HepG2 (cell line): ENCODE measurements around the gene PEPD. TPM values are rescaled to one million over a fixed set of nuclear protein-coding genes. Genes with fewer than 3 reads are reported as not detected.

Source experiments
- ATAC-seq: fragments of 200-7000 bp; cut with Tn5 transposase; 3 replicates; pipeline ENCODE4 v1.9.1; 2020; ENCODE audit warnings: mild to moderate bottlenecking, moderate library complexity
- BruUV-seq: library from RNA; stranded (reverse); fragments of 400-500 nt; replicated peaks from 2 replicates; lab custom pipeline; 2021; lab: Mats Ljungman, UMichigan
- CTCF ChIA-PET: fragments of 300-600 bp; formaldehyde crosslinking; extraction: SDS; loops from one replicate; lab custom pipeline; 2021; ENCODE audit warnings: low total read pairs, inconsistent platforms, low intra/inter-chr PET ratio; lab: Yijun Ruan, JAX
- POLR2A ChIA-PET: fragments of 350-600 bp; sonication (Branson Sonifier 250); formaldehyde crosslinking; loops from one replicate; lab custom pipeline; 2020; ENCODE audit warnings: antibody characterized with exemption, inconsistent platforms; lab: Yijun Ruan, JAX
- DNase-seq: peaks from one replicate; pipeline ENCODE4 v3.0.0-alpha.2; 2015; ENCODE audit warnings: low spot score
- FAIRE-seq: peaks from 3 replicates; lab custom pipeline; 2011; peaks lifted over from hg19 to GRCh38; lab: Jason Lieb, UNC
- H2AFZ ChIP-seq: one replicate; pipeline ENCODE4 v1.6.1; 2011; ENCODE audit warnings: low read length, inconsistent platforms
- H3K27ac ChIP-seq: fragments of 300-600 bp; 3 replicates; pipeline ENCODE4 v1.8.0; 2011; ENCODE audit warnings: mixed run types, mild to moderate bottlenecking, mixed read lengths, low read length, inconsistent platforms; ENCODE audit not compliant: insufficient read depth; ENCODE audit errors: extremely low read length
- H3K27me3 ChIP-seq, 2 experiments: fragments of 200-600 bp in 1 of 2; 2 replicates in 1 of 2; 3 replicates in 1 of 2; pipeline versions ENCODE4 v1.6.0 to v1.8.0; 2011; ENCODE audit warnings: low read length in 2 of 2, mild to moderate bottlenecking in 2 of 2, moderate library complexity in 2 of 2, inconsistent platforms in 1 of 2; ENCODE audit not compliant: insufficient read depth in 2 of 2, control insufficient read depth in 1 of 2
- H3K36me3 ChIP-seq, 2 experiments: fragments of 200-600 bp in 1 of 2; replicated peaks in 1 of 2; 2 replicates in 1 of 2; 3 replicates in 1 of 2; pipeline versions ENCODE4 v1.5.1 to v1.8.0; 2011; ENCODE audit warnings: low read length in 2 of 2, inconsistent platforms in 1 of 2; ENCODE audit not compliant: insufficient read depth in 2 of 2, control insufficient read depth in 1 of 2
- H3K4me1 ChIP-seq: 2 replicates; pipeline ENCODE4 v1.5.1; 2012; ENCODE audit warnings: low read length, inconsistent platforms; ENCODE audit not compliant: insufficient read depth
- H3K4me2 ChIP-seq: 2 replicates; pipeline ENCODE4 v1.6.0; 2011; ENCODE audit warnings: low read depth, low read length, inconsistent platforms
- H3K4me3 ChIP-seq, 3 experiments: fragments of 200-600 bp in 1 of 3; sonication (generic), shearing (Covaris generic) in 1 of 3; replicated peaks in 1 of 3; 2 replicates each; pipeline ENCODE4 v1.5.1; 2011 to 2016; ENCODE audit warnings: low read length in 3 of 3, inconsistent platforms in 2 of 3, low read depth in 2 of 3, mild to moderate bottlenecking in 2 of 3, control low read depth in 1 of 3, mixed read lengths in 1 of 3; ENCODE audit not compliant: insufficient read depth in 1 of 3
- H3K79me2 ChIP-seq: one replicate; pipeline ENCODE4 v1.6.1; 2011; ENCODE audit warnings: low read length, inconsistent platforms; ENCODE audit not compliant: insufficient read depth
- H3K9ac ChIP-seq: 2 replicates; pipeline ENCODE4 v1.6.0; 2011; ENCODE audit warnings: mild to moderate bottlenecking, low read depth, low read length, inconsistent platforms; ENCODE audit not compliant: insufficient read depth
- H3K9me3 ChIP-seq: 2 replicates; pipeline ENCODE4 v1.5.1; 2012; ENCODE audit warnings: mild to moderate bottlenecking, low read length
- H4K20me1 ChIP-seq: 2 replicates; pipeline ENCODE4 v1.6.0; 2011; ENCODE audit warnings: inconsistent platforms, mild to moderate bottlenecking, low read length, moderate library complexity; ENCODE audit not compliant: insufficient read depth
- CREM ChIP-seq, 2 experiments: sonication (generic) in 1 of 2; formaldehyde crosslinking in 1 of 2; IDR thresholded peaks; 2 replicates each; pipeline versions ENCODE4 v1.4.0 to v1.6.1; 2016 to 2020; ENCODE audit warnings: antibody characterized with exemption in 1 of 2, mild to moderate bottlenecking in 1 of 2, missing genetic modification reagents in 1 of 2
- GPN1 ChIP-seq: sonication (generic); formaldehyde crosslinking; IDR thresholded peaks from 2 replicates; pipeline ENCODE4 v1.5.1; 2020; ENCODE audit warnings: missing genetic modification reagents, borderline replicate concordance
- GTF2F1 ChIP-seq: fragments of 150-350 bp; IDR thresholded peaks from 2 replicates; pipeline ENCODE4 v1.6.1; 2014; ENCODE audit warnings: low read length
- HNF4G ChIP-seq, 2 experiments: sonication (generic) in 1 of 2; formaldehyde crosslinking in 1 of 2; IDR thresholded peaks; 2 replicates each; pipeline versions ENCODE4 v1.4.0 to v1.6.1; 2011 to 2020; ENCODE audit warnings: borderline replicate concordance in 2 of 2, low read depth in 2 of 2, mild to moderate bottlenecking in 2 of 2, low read length in 1 of 2, missing genetic modification reagents in 1 of 2, moderate library complexity in 1 of 2
- IKZF5 ChIP-seq: IDR thresholded peaks from 2 replicates; pipeline ENCODE4 v1.6.1; 2018; ENCODE audit warnings: missing genetic modification reagents, mild to moderate bottlenecking, missing compliant biosample characterization
- MBD4 ChIP-seq: IDR thresholded peaks from 2 replicates; pipeline ENCODE4 v1.6.1; 2012; ENCODE audit warnings: low read length, inconsistent platforms, borderline replicate concordance
- PRDM15 ChIP-seq: sonication (generic); formaldehyde crosslinking; IDR thresholded peaks from 2 replicates; pipeline ENCODE4 v1.4.0; 2020; ENCODE audit warnings: missing genetic modification reagents
- PRMT3 ChIP-seq: sonication (generic); formaldehyde crosslinking; IDR thresholded peaks from 2 replicates; pipeline ENCODE4 v1.8.1; 2022; ENCODE audit warnings: low read depth, mild to moderate bottlenecking, moderate library complexity, missing genetic modification reagents, borderline replicate concordance
- PRPF4 ChIP-seq: fragments of 200-400 bp; formaldehyde crosslinking; IDR thresholded peaks from 2 replicates; pipeline ENCODE4 v1.6.1; 2016; ENCODE audit warnings: low read length, low read depth; ENCODE audit not compliant: poor library complexity, severe bottlenecking
- RAD51 ChIP-seq: fragments of 450-650 bp; IDR thresholded peaks from 2 replicates; pipeline ENCODE4 v1.6.1; 2016; ENCODE audit warnings: borderline replicate concordance
- SIN3A ChIP-seq: IDR thresholded peaks from 2 replicates; pipeline ENCODE4 v1.6.1; 2011; ENCODE audit warnings: low read depth, mild to moderate bottlenecking, control low read depth, low read length, borderline replicate concordance
- ZFP36 ChIP-seq: fragments of 150-350 bp; IDR thresholded peaks from 2 replicates; pipeline ENCODE4 v1.6.1; 2018; ENCODE audit warnings: borderline replicate concordance, low read length, low read depth; ENCODE audit not compliant: partially characterized antibody
- ZNF20 ChIP-seq: sonication (generic); formaldehyde crosslinking; IDR thresholded peaks from 2 replicates; pipeline ENCODE4 v1.4.0; 2020; ENCODE audit warnings: mild to moderate bottlenecking, moderate library complexity, missing genetic modification reagents
- ZNF253 ChIP-seq: sonication (generic); formaldehyde crosslinking; IDR thresholded peaks from 2 replicates; pipeline ENCODE4 v1.8.0; 2022; ENCODE audit warnings: mild to moderate bottlenecking, missing genetic modification reagents, borderline replicate concordance
- ZNF558 ChIP-seq: sonication (generic); formaldehyde crosslinking; IDR thresholded peaks from 2 replicates; pipeline ENCODE4 v1.9.0; 2022; ENCODE audit warnings: mild to moderate bottlenecking, missing genetic modification reagents, borderline replicate concordance
- ZNF589 ChIP-seq: sonication (generic); formaldehyde crosslinking; conservative IDR thresholded peaks from 2 replicates; pipeline ENCODE4 v1.8.0; 2022; ENCODE audit warnings: mild to moderate bottlenecking, moderate library complexity, missing genetic modification reagents
- ZNF629 ChIP-seq: sonication (generic); formaldehyde crosslinking; conservative IDR thresholded peaks from 2 replicates; pipeline ENCODE4 v1.5.0; 2020; ENCODE audit warnings: missing genetic modification reagents
- ZNF724P ChIP-seq: sonication (generic); formaldehyde crosslinking; IDR thresholded peaks from 2 replicates; pipeline ENCODE4 v1.8.0; 2022; ENCODE audit warnings: missing genetic modification reagents, borderline replicate concordance
- ZSCAN9 ChIP-seq: IDR thresholded peaks from 2 replicates; pipeline ENCODE4 v1.6.1; 2016; ENCODE audit warnings: borderline replicate concordance
- WGBS: methylation state at CpG from one replicate; pipeline ENCODE4 v1.1.6; 2017; ENCODE audit warnings: low lambda C conversion rate; 5-methylcytosine and 5-hydroxymethylcytosine counted together
- in situ Hi-C: cut with HindIII; loops from 2 replicates; pipeline ENCODE4 v1.10.0; 2017; ENCODE audit warnings: low pct_unique_long_range_greater_than_20kb; ENCODE audit not compliant: extremely low pct_ligation_motif_present
- intact Hi-C: fragments of 100-400 bp; cut with micrococcal nuclease; formaldehyde crosslinking; loops from one replicate; pipeline ENCODE4 v1.10.0; 2022; ENCODE audit not compliant: unreplicated experiment
- polyA plus RNA-seq, 8 experiments: library from polyadenylated mRNA; depleted of rRNA in 3 of 8; stranded (reverse) in 7 of 8; unstranded in 1 of 8; fragments of >200 nt; fragmentation: Illumina TruSeq in 4 of 8; extraction: Trizol in 4 of 8; gene quantifications; 2 replicates each; pipeline versions ENCODE4 v1.2.1 to v1.2.3, GENCODE V29; 2011 to 2016; ENCODE audit warnings: low read depth in 4 of 8, missing spikeins in 1 of 8, mixed read lengths in 1 of 8; ENCODE audit not compliant: insufficient read depth in 1 of 8
- total RNA-seq, 5 experiments: library from RNA; depleted of rRNA; stranded (reverse); fragments of >200 nt; fragmentation: Illumina TruSeq; extraction: Trizol; gene quantifications; 2 replicates each; pipeline ENCODE4 v1.2.3, GENCODE V29; 2016; ENCODE audit warnings: low read depth in 1 of 5

The PEPD gene
- total and polyA plus RNA-seq, 2 of the 13 experiments (the other 11 are each of a cell fraction or from before 2014, with no cell fraction given): 60.7 to 75.1 TPM

- Histone ChIP-seq H3K4me2 (no peak overlapping the region), H3K4me1 (peaks cover 18% of the 10 kb centered on the region), H3K9ac (no peak overlapping the region), H3K9me3 (no peaks in the 10 kb centered on the region), H3K27ac (no peak overlapping the region), H3K79me2 (no peaks in the 10 kb centered on the region), H3K36me3 (peaks cover 0 to 11% of the 10 kb centered on the region in 2 experiments; a peak in 1 of 5 replicates), H4K20me1 (no peaks in the 10 kb centered on the region), H2AFZ (no peak overlapping the region), H3K27me3 (no peaks in the 10 kb centered on the region), H3K4me3 (no peak overlapping the region)
- CTCF ChIA-PET: no interaction called here
- no peak for ATAC-seq
- intact Hi-C loops (no loop called here), in situ Hi-C loops (no loop called here)
- BruUV-seq: no TSS peak
- no peak for FAIRE-seq
- WGBS: 94% methylated on average over 14 of the region's 27 CpGs
- TF ChIP-seq GTF2F1: no peak
- TF ChIP-seq GPN1 (CRISPR knock-in tag): no peak
- no peak for TF ChIP-seq RAD51
- no peak for TF ChIP-seq SIN3A
- TF ChIP-seq ZNF20 (CRISPR knock-in tag): no peak
- no peak for TF ChIP-seq ZNF558 (CRISPR knock-in tag)
- no peak for TF ChIP-seq MBD4
- TF ChIP-seq ZNF724P (CRISPR knock-in tag): no peak
- no peak for TF ChIP-seq ZNF253 (CRISPR knock-in tag)
- TF ChIP-seq IKZF5: no peak
- no peak for TF ChIP-seq PRDM15 (CRISPR knock-in tag)
- TF ChIP-seq ZNF589 (CRISPR knock-in tag): no peak
- TF ChIP-seq CREM (IDR thresholded peaks at IDR 0.05): no peak
- no peak for TF ChIP-seq CREM (CRISPR knock-in tag; IDR thresholded peaks at IDR 0.05)
- TF ChIP-seq PRMT3 (CRISPR knock-in tag): no peak
- TF ChIP-seq PRPF4: no peak
- TF ChIP-seq ZFP36: no peak
- TF ChIP-seq HNF4G (IDR thresholded peaks at IDR 0.05; ENCODE audit: borderline replicate concordance, low read depth, low read length): no peak
- TF ChIP-seq HNF4G (CRISPR knock-in tag; IDR thresholded peaks at IDR 0.05; ENCODE audit: borderline replicate concordance, low read depth): no peak
- no peak for TF ChIP-seq ZNF629 (CRISPR knock-in tag)
- no peak for TF ChIP-seq ZSCAN9 (CRISPR knock-in tag)
- no peak for DNase-seq
- POLR2A ChIA-PET: no interaction called here
These were observed 111.5 kb downstream of the PEPD start for GRCh38 chr19:33409906-33410685.
